Stimulated activated naive B cell treated with anti-CD40 and anti-IgM and Interleukin-4, amounts not matched to agents 10 μg/mL and 1 μg/mL and 100 μg/mL, for 72 hours (primary cell): Measurements from ENCODE around the gene TSHZ2.

Experiments
- ATAC-seq, 2 donors: fragments of 150-1000 bp; cut with Tn5 transposase; replicated peaks; 2 replicates each; pipeline ENCODE4 v1.10.0; 2021; ENCODE audit warnings: moderate library complexity in 1 of 2
- DNase-seq: peaks from one replicate; pipeline ENCODE4 v3.0.0; 2021
- H3K27ac Mint-ChIP-seq: one replicate; pipeline ENCODE4 v1.8.0; 2022; ENCODE audit warnings: mild to moderate bottlenecking, mixed read lengths
- H3K27me3 Mint-ChIP-seq, 2 donors: one replicate each; pipeline ENCODE4 v1.8.0; 2022; ENCODE audit warnings: mixed read lengths in 2 of 2
- H3K36me3 Mint-ChIP-seq, 2 donors: one replicate each; pipeline ENCODE4 v1.8.0; 2022; ENCODE audit warnings: mixed read lengths in 2 of 2, mild to moderate bottlenecking in 1 of 2
- H3K4me1 Mint-ChIP-seq, 2 donors: one replicate each; pipeline ENCODE4 v1.8.0; 2022; ENCODE audit warnings: mixed read lengths in 2 of 2, mild to moderate bottlenecking in 1 of 2
- H3K4me3 Mint-ChIP-seq, 2 donors: one replicate each; pipeline ENCODE4 v1.8.0; 2022; ENCODE audit warnings: mild to moderate bottlenecking in 2 of 2, mixed read lengths in 2 of 2, moderate library complexity in 1 of 2
- H3K9me3 Mint-ChIP-seq, 2 donors: one replicate each; pipeline ENCODE4 v1.8.0; 2022; ENCODE audit warnings: mixed read lengths in 2 of 2, mild to moderate bottlenecking in 1 of 2

TSHZ2 gene

GRCh38 chr20:52972190-52972937 is at the start of gene TSHZ2:
Gene TSHZ2, plus strand, starts transcription at chr20:52972358. Its CDS starts 936 bp downstream, at chr20:52973294.
- ATAC-seq (peak in 1 of 2 donors; percentile 27), DNase-seq (no peak)
- Mint-ChIP-seq H3K27me3 (peaks cover 55 to 82% of the 10 kb centered on the region in 2 donors), H3K4me1 (peaks cover 9 to 25% of the 10 kb centered on the region in 2 donors), H3K27ac (peak within 1 kb of the TSS; percentile 78), H3K4me3 (peak within 1 kb of the TSS; percentile 66 to 91), H3K36me3 (peaks cover 0 to 3% of the 10 kb centered on the region in 2 donors), H3K9me3 (peaks cover 0 to 2% of the 10 kb centered on the region in 2 donors)

GRCh38 chr20:52922436-52922835 is 49.7 kb upstream of the TSHZ2 start:
- no peak overlapping the region for H3K27ac Mint-ChIP-seq
- ATAC-seq (no peak), DNase-seq (no peak)
- H3K4me1 Mint-ChIP-seq = no peaks in the 10 kb centered on the region
- H3K27me3 Mint-ChIP-seq = peaks cover 12 to 14% of the 10 kb centered on the region in 2 donors
- H3K9me3 Mint-ChIP-seq = peaks cover 0 to 4% of the 10 kb centered on the region in 2 donors
- no peak overlapping the region for H3K4me3 Mint-ChIP-seq
- H3K36me3 Mint-ChIP-seq = no peaks in the 10 kb centered on the region

- Mint-ChIP-seq H3K4me1 (no peaks in the 10 kb centered on the region), H3K9me3 (peaks cover 0 to 4% of the 10 kb centered on the region in 2 donors), H3K27ac (no peak overlapping the region), H3K27me3 (peaks cover 12 to 14% of the 10 kb centered on the region in 2 donors), H3K36me3 (no peaks in the 10 kb centered on the region), H3K4me3 (no peak overlapping the region)
- ATAC-seq (no peak), DNase-seq (no peak)
Observed at GRCh38 chr20:52923123-52923937, 48.8 kb upstream of the TSHZ2 start.

GRCh38 chr20:52924411-52925271 is 47.5 kb upstream of the TSHZ2 start:
- Mint-ChIP-seq H3K36me3 (no peaks in the 10 kb centered on the region), H3K27me3 (peaks cover 12 to 20% of the 10 kb centered on the region in 2 donors), H3K4me3 (no peak overlapping the region), H3K27ac (no peak overlapping the region), H3K4me1 (no peaks in the 10 kb centered on the region), H3K9me3 (peaks cover 2 to 4% of the 10 kb centered on the region in 2 donors)
- DNase-seq (no peak), ATAC-seq (no peak)

- ATAC-seq = no peak
- H3K4me3 Mint-ChIP-seq = no peak overlapping the region
- H3K27me3 Mint-ChIP-seq = peaks cover 8 to 20% of the 10 kb centered on the region in 2 donors
- H3K27ac Mint-ChIP-seq = no peak overlapping the region
- H3K4me1 Mint-ChIP-seq = no peaks in the 10 kb centered on the region
- peaks cover 2 to 4% of the 10 kb centered on the region in 2 donors for H3K9me3 Mint-ChIP-seq
- no peak for DNase-seq
- H3K36me3 Mint-ChIP-seq = no peaks in the 10 kb centered on the region
Observed at GRCh38 chr20:52926505-52926904, 45.7 kb upstream of the TSHZ2 start.

- peaks cover 0 to 13% of the 10 kb centered on the region in 2 donors for H3K27me3 Mint-ChIP-seq
- H3K27ac Mint-ChIP-seq = no peak overlapping the region
Observed at GRCh38 chr20:52933867-52934266, 38.3 kb upstream of the TSHZ2 start.

GRCh38 chr20:52936351-52937340 is 35.5 kb upstream of the TSHZ2 start:
- Mint-ChIP-seq H3K4me1 (no peaks in the 10 kb centered on the region), H3K27me3 (peaks cover 0 to 5% of the 10 kb centered on the region in 2 donors), H3K36me3 (no peaks in the 10 kb centered on the region), H3K4me3 (no peak overlapping the region), H3K9me3 (no peaks in the 10 kb centered on the region), H3K27ac (no peak overlapping the region)
- ATAC-seq (no peak), DNase-seq (no peak)

More at GRCh38 chr20:52933867-52934266, 38.3 kb upstream of the TSHZ2 start:
- no peaks in the 10 kb centered on the region for H3K36me3 Mint-ChIP-seq
- H3K4me1 Mint-ChIP-seq = no peaks in the 10 kb centered on the region
- DNase-seq (no peak), ATAC-seq (no peak)
- no peak overlapping the region for H3K4me3 Mint-ChIP-seq
- peaks cover 0 to 2% of the 10 kb centered on the region in 2 donors for H3K9me3 Mint-ChIP-seq

- no peak overlapping the region for H3K27ac Mint-ChIP-seq
- DNase-seq (no peak), ATAC-seq (no peak)
Observed at GRCh38 chr20:52937591-52938100, 34.5 kb upstream of the TSHZ2 start.

GRCh38 chr20:52939141-52939540 is 33.0 kb upstream of the TSHZ2 start:
- Mint-ChIP-seq H3K27me3 (peaks cover 0 to 3% of the 10 kb centered on the region in 2 donors), H3K36me3 (no peaks in the 10 kb centered on the region), H3K27ac (no peak overlapping the region), H3K9me3 (no peaks in the 10 kb centered on the region), H3K4me3 (no peak overlapping the region), H3K4me1 (no peaks in the 10 kb centered on the region)
- ATAC-seq (no peak), DNase-seq (no peak)

More at GRCh38 chr20:52937591-52938100, 34.5 kb upstream of the TSHZ2 start:
- no peak overlapping the region for H3K4me3 Mint-ChIP-seq
- no peaks in the 10 kb centered on the region for H3K4me1 Mint-ChIP-seq
- H3K27me3 Mint-ChIP-seq = no peaks in the 10 kb centered on the region
- no peaks in the 10 kb centered on the region for H3K36me3 Mint-ChIP-seq
- no peaks in the 10 kb centered on the region for H3K9me3 Mint-ChIP-seq

- no peak for ATAC-seq
- Mint-ChIP-seq H3K4me1 (no peaks in the 10 kb centered on the region), H3K27ac (no peak overlapping the region), H3K27me3 (peaks cover 0 to 6% of the 10 kb centered on the region in 2 donors), H3K9me3 (no peaks in the 10 kb centered on the region), H3K4me3 (no peak overlapping the region), H3K36me3 (no peaks in the 10 kb centered on the region)
- no peak for DNase-seq
Observed at GRCh38 chr20:52941808-52942207, 30.4 kb upstream of the TSHZ2 start.

- no peak overlapping the region for H3K27ac Mint-ChIP-seq
- DNase-seq (no peak), ATAC-seq (no peak)
- no peaks in the 10 kb centered on the region for H3K9me3 Mint-ChIP-seq
- peaks cover 0 to 7% of the 10 kb centered on the region in 2 donors for H3K27me3 Mint-ChIP-seq
- no peak overlapping the region for H3K4me3 Mint-ChIP-seq
- H3K36me3 Mint-ChIP-seq = no peaks in the 10 kb centered on the region
- H3K4me1 Mint-ChIP-seq = no peaks in the 10 kb centered on the region
Observed at GRCh38 chr20:52943185-52943841, 28.8 kb upstream of the TSHZ2 start.

- ATAC-seq (no peak), DNase-seq (no peak)
- H3K4me3 Mint-ChIP-seq = no peak overlapping the region
- H3K27ac Mint-ChIP-seq = no peak overlapping the region
- H3K9me3 Mint-ChIP-seq = no peaks in the 10 kb centered on the region
- no peaks in the 10 kb centered on the region for H3K36me3 Mint-ChIP-seq
- H3K4me1 Mint-ChIP-seq = no peaks in the 10 kb centered on the region
- H3K27me3 Mint-ChIP-seq = peaks cover 0 to 7% of the 10 kb centered on the region in 2 donors
Observed at GRCh38 chr20:52945268-52945667, 26.9 kb upstream of the TSHZ2 start.
